PC-9 (cell line): ENCODE results near the gene AKAP8L.

Source experiments
- CTCF ChIP-seq: fragments of 200-600 bp; sonication (generic); conservative IDR thresholded peaks from 2 replicates; pipeline ENCODE4 v1.6.1; 2017; ENCODE audit warnings: mixed run types, antibody characterized with exemption, mild to moderate bottlenecking, moderate library complexity
- EZH2 ChIP-seq: fragments of 200-600 bp; sonication (generic); IDR thresholded peaks from 2 replicates; pipeline ENCODE4 v1.8.0; 2017; ENCODE audit warnings: antibody characterized with exemption, low read depth

DNA sequence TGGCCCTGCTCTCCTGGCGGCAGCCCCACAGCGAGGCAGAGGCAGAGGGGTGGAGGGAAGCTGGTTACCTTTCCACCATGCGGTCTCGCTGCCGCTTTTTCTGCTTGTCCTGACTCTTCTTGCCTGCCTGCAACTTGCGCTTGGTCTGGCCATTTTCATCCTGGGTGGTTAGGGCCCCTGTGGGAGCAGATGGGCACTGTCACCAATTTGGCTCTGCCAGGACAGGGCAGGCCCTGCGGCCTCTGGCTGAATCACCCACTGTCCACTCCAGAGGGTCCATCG is 19.6 kb downstream of the AKAP8L start:
- no peak for TF ChIP-seq EZH2
- TF ChIP-seq CTCF = no peak
